Measurements from ENCODE around the gene BRD1. TPM values are rescaled to one million over a fixed set of nuclear protein-coding genes. Genes with fewer than 3 reads are reported as not detected.

BRD1 gene
- total and polyA plus RNA-seq, 9 of the 15 experiments (the other 6 are each of a cell fraction or from before 2014, with no cell fraction given): 0.42 to 17.6 (median 5.5) TPM

- H2AFZ ChIP-seq (ENCODE audit: low read depth, low read length): no peak overlapping the region
- ChIA-PET CTCF (ENCODE audit: low intra/inter-chr PET ratio) (no interaction called here), POLR2A (interaction anchor here (0.7 to 1.0 kb wide), 3 partner anchors 15 to 523 kb away, joined by 3 read pairs; no protein-coding TSS in a partner anchor)
- FAIRE-seq (no peak), DNase-seq (ENCODE audit: extremely low read depth in 1 of 4, low spot score in 3 of 4) (no peak), ATAC-seq (no peak)
- intact Hi-C loops (cut with micrococcal nuclease): no loop called here
- no TSS peak for BruUV-seq (replicated peaks)
- no peak overlapping the region for H3K4me3 ChIP-seq
- peaks cover 11 to 52% of the 10 kb centered on the region in 2 experiments; a peak in 4 of 5 replicates for H3K4me1 ChIP-seq (replicated peaks in 1 of 2; ENCODE audit: control insufficient read depth in 2 of 2, insufficient read depth in 2 of 2, low read length in 2 of 2)
- H3K79me2 ChIP-seq (ENCODE audit: control insufficient read depth, insufficient read depth, low read length): peaks cover 21% of the 10 kb centered on the region
- H3K27me3 ChIP-seq (ENCODE audit: control insufficient read depth in 2 of 2, insufficient read depth in 2 of 2, low read length in 2 of 2): peaks cover 8 to 15% of the 10 kb centered on the region in 2 experiments; a peak in 4 of 5 replicates
- no peak overlapping the region for H3K4me2 ChIP-seq (ENCODE audit: insufficient read depth, low read length)
- in situ Hi-C loops (cut with MboI): no loop called here
- peaks cover 10% of the 10 kb centered on the region for H4K20me1 ChIP-seq (replicated peaks; ENCODE audit: control insufficient read depth, insufficient read depth, low read length)
- H3K36me3 ChIP-seq (ENCODE audit: control insufficient read depth, insufficient read depth, low read length): peaks cover 7% of the 10 kb centered on the region; the same call in 1 of the 3 replicates
- TF ChIP-seq NFIX (CRISPR knock-in tag; IDR thresholded peaks at IDR 0.05; ENCODE audit: low read depth): no peak
- TF ChIP-seq KDM1A (IDR thresholded peaks at IDR 0.05): no peak
- no peak for TF ChIP-seq ZBTB9 (CRISPR knock-in tag; IDR thresholded peaks at IDR 0.05)
- no peak for TF ChIP-seq CHD4 (IDR thresholded peaks at IDR 0.05; ENCODE audit: insufficient read depth, insufficient replicate concordance, low read depth, low read length, poor library complexity, severe bottlenecking)
- H3K9ac ChIP-seq (ENCODE audit: insufficient read depth in 1 of 2, low read depth in 2 of 2, low read length in 2 of 2): no peak overlapping the region
- no peaks in the 10 kb centered on the region for H3K9me1 ChIP-seq (ENCODE audit: control insufficient read depth, insufficient read depth, low read length)
- no peaks in the 10 kb centered on the region for H3K9me3 ChIP-seq (replicated peaks; ENCODE audit: control insufficient read depth, insufficient read depth, low read depth, low read length)
- H3K27ac ChIP-seq (ENCODE audit: extremely low read depth, low read depth, low read length): no peak overlapping the region
- WGBS (ENCODE audit: insufficient coverage, low coverage, missing lambda C conversion rate): 59% methylated on average over 10 of the region's 10 CpGs
Measured at GRCh38 chr22:49850959-49851802, 23.5 kb upstream of the BRD1 start.

Data from K562 (cell line).